Ishikawa (cell line): Measurements from ENCODE around the gene GRID2.
A peak's percentile ranks its signal among the peaks of the same experiment; 100 is the strongest.

Experiments used
- CEBPB ChIP-seq: IDR thresholded peaks from 2 replicates; pipeline ENCODE4 v1.6.1; 2012
- CREB1 ChIP-seq: IDR thresholded peaks from 2 replicates; pipeline ENCODE4 v1.6.1; 2012; ENCODE audit warnings: low read depth
- EGR1 ChIP-seq: IDR thresholded peaks from 2 replicates; pipeline ENCODE4 v1.6.1; 2012
- EP300 ChIP-seq: IDR thresholded peaks from 2 replicates; pipeline ENCODE4 v1.6.1; 2012; ENCODE audit warnings: borderline replicate concordance
- FOXM1 ChIP-seq: IDR thresholded peaks from 2 replicates; pipeline ENCODE4 v1.6.1; 2012; ENCODE audit warnings: low read depth, borderline replicate concordance
- MAX ChIP-seq: IDR thresholded peaks from 2 replicates; pipeline ENCODE4 v1.6.1; 2012
- NFIC ChIP-seq: IDR thresholded peaks from 2 replicates; pipeline ENCODE4 v1.6.1; 2012
- RAD21 ChIP-seq: IDR thresholded peaks from 2 replicates; pipeline ENCODE4 v1.6.1; 2012; ENCODE audit warnings: low read depth
- REST ChIP-seq: IDR thresholded peaks from 2 replicates; pipeline ENCODE4 v1.6.1; 2012; ENCODE audit warnings: low read depth, mild to moderate bottlenecking
- TAF1 ChIP-seq: IDR thresholded peaks from 2 replicates; pipeline ENCODE4 v1.6.1; 2012; ENCODE audit warnings: low read depth, mild to moderate bottlenecking
- TCF12 ChIP-seq: IDR thresholded peaks from 2 replicates; pipeline ENCODE4 v1.6.1; 2012; ENCODE audit warnings: low read depth
- TEAD4 ChIP-seq: IDR thresholded peaks from 2 replicates; pipeline ENCODE4 v1.6.1; 2012
- USF1 ChIP-seq: IDR thresholded peaks from 2 replicates; pipeline ENCODE4 v1.6.1; 2012
- YY1 ChIP-seq: IDR thresholded peaks from 2 replicates; pipeline ENCODE4 v1.6.1; 2012; ENCODE audit warnings: low read depth
- ZBTB7A ChIP-seq: IDR thresholded peaks from 2 replicates; pipeline ENCODE4 v1.6.1; 2012; ENCODE audit warnings: low read depth

GRID2 gene

GRCh38 chr4:93303440-93303839 is 999.7 kb downstream of the GRID2 start:
- TF ChIP-seq CREB1 (no peak), TEAD4 (no peak), ZBTB7A (no peak), USF1 (no peak), EP300 (no peak), TCF12 (no peak), REST (no peak), FOXM1 (no peak), EGR1 (no peak), CEBPB (no peak), MAX (no peak), NFIC (no peak), RAD21 (no peak), TAF1 (no peak), YY1 (no peak)

- TF ChIP-seq TAF1 = no peak
- TF ChIP-seq USF1 = no peak
- no peak for TF ChIP-seq TEAD4
- no peak for TF ChIP-seq FOXM1
- TF ChIP-seq ZBTB7A = no peak
- TF ChIP-seq NFIC = no peak
These were observed 1008.5 kb downstream of the GRID2 start for GRCh38 chr4:93312299-93312698.

- TF ChIP-seq NFIC (peak; percentile 64; the same call in 1 of the 2 replicates), TEAD4 (no peak)
These were observed 1009.4 kb downstream of the GRID2 start for GRCh38 chr4:93313197-93313596.

GRCh38 chr4:93317057-93317456 is 1013.3 kb downstream of the GRID2 start:
- TF ChIP-seq YY1 (no peak), FOXM1 (peak; percentile 42; the same call in 1 of the 2 replicates), USF1 (no peak), ZBTB7A (no peak), EP300 (peak; percentile 59; the same call in 1 of the 2 replicates), TAF1 (no peak), CEBPB (0 out of 2 replicates have a peak, but pooled peaks have one; percentile 37), RAD21 (no peak; the same call in 1 of the 2 replicates), EGR1 (no peak), MAX (no peak), TEAD4 (peak; percentile 52; the same call in 1 of the 2 replicates), NFIC (peak; percentile 33; the same call in 1 of the 2 replicates), REST (no peak)

GRCh38 chr4:93317561-93317960 is 1013.8 kb downstream of the GRID2 start:
- no peak for TF ChIP-seq NFIC
- TF ChIP-seq RAD21 = no peak
- no peak for TF ChIP-seq TCF12
- TF ChIP-seq REST = no peak
- TF ChIP-seq CEBPB = no peak
- TF ChIP-seq EP300 = no peak
- TF ChIP-seq FOXM1 = no peak
